Neuronal stem cell (in vitro differentiated cells): Measurements from ENCODE around the gene OR6X1.

Experiments used
- DNase-seq: peaks from one replicate; pipeline ENCODE4 v3.0.0-alpha.2; 2013; ENCODE audit warnings: low spot score
- H2AFZ ChIP-seq: one replicate; pipeline ENCODE4 v1.6.1; 2013; ENCODE audit warnings: mild to moderate bottlenecking, low read length, inconsistent platforms
- H2AK5ac ChIP-seq: 2 replicates; pipeline ENCODE4 v1.6.1; 2013; ENCODE audit warnings: low read depth, mild to moderate bottlenecking, inconsistent platforms, low read length, moderate library complexity, mixed read lengths
- H2BK120ac ChIP-seq: 2 replicates; pipeline ENCODE4 v1.6.1; 2013; ENCODE audit warnings: low read depth, mild to moderate bottlenecking, inconsistent platforms, low read length, moderate library complexity, mixed read lengths
- H2BK12ac ChIP-seq: one replicate; pipeline ENCODE4 v1.6.1; 2013; ENCODE audit warnings: low read length, inconsistent platforms
- H2BK15ac ChIP-seq: 2 replicates; pipeline ENCODE4 v1.6.1; 2013; ENCODE audit warnings: mild to moderate bottlenecking, low read length, inconsistent platforms, mixed read lengths
- H2BK5ac ChIP-seq: one replicate; pipeline ENCODE4 v1.6.1; 2013; ENCODE audit warnings: inconsistent platforms, mild to moderate bottlenecking, low read length, moderate library complexity
- H3K14ac ChIP-seq: one replicate; pipeline ENCODE4 v1.6.1; 2013; ENCODE audit warnings: low read length, inconsistent platforms
- H3K18ac ChIP-seq: 2 replicates; pipeline ENCODE4 v1.6.1; 2013; ENCODE audit warnings: low read length, inconsistent platforms
- H3K23ac ChIP-seq: 2 replicates; pipeline ENCODE4 v1.6.1; 2013; ENCODE audit warnings: low read depth, mild to moderate bottlenecking, mixed read lengths, low read length, inconsistent platforms; ENCODE audit not compliant: poor library complexity
- H3K27ac ChIP-seq: replicated peaks from 3 replicates; pipeline ENCODE4 v1.5.1; 2013; ENCODE audit warnings: low read length, inconsistent platforms
- H3K27me3 ChIP-seq, 3 experiments: 2 replicates each; pipeline ENCODE4 v1.6.1; 2013; ENCODE audit warnings: low read length in 3 of 3, mild to moderate bottlenecking in 2 of 3, inconsistent platforms in 1 of 3, low read depth in 1 of 3, mixed read lengths in 1 of 3, moderate library complexity in 1 of 3; ENCODE audit not compliant: control insufficient read depth in 3 of 3, insufficient read depth in 3 of 3
- H3K36me3 ChIP-seq, 2 donors: replicated peaks in 1 of 2; 2 replicates each; pipeline ENCODE4 v1.6.1; 2013; ENCODE audit warnings: low read length in 2 of 2; ENCODE audit not compliant: control insufficient read depth in 2 of 2, insufficient read depth in 2 of 2
- H3K4ac ChIP-seq: 2 replicates; pipeline ENCODE4 v1.6.1; 2013; ENCODE audit warnings: inconsistent platforms, mild to moderate bottlenecking, low read length, moderate library complexity
- H3K4me1 ChIP-seq, 2 donors: 1 replicate in 1 of 2; 2 replicates in 1 of 2; pipeline ENCODE4 v1.6.1; 2013; ENCODE audit warnings: low read length in 2 of 2, low read depth in 1 of 2; ENCODE audit not compliant: control insufficient read depth in 2 of 2, insufficient read depth in 1 of 2
- H3K4me2 ChIP-seq: one replicate; pipeline ENCODE4 v1.6.1; 2013; ENCODE audit warnings: mild to moderate bottlenecking, low read length, inconsistent platforms; ENCODE audit not compliant: insufficient read depth, poor library complexity, severe bottlenecking
- H3K4me3 ChIP-seq, 2 donors: 2 replicates each; pipeline ENCODE4 v1.5.1; 2013; ENCODE audit warnings: low read length in 2 of 2, mild to moderate bottlenecking in 2 of 2, inconsistent platforms in 1 of 2, moderate library complexity in 1 of 2
- H3K79me1 ChIP-seq: one replicate; pipeline ENCODE4 v1.6.1; 2013; ENCODE audit warnings: low read depth, mild to moderate bottlenecking, inconsistent platforms, low read length, moderate library complexity
- H3K9ac ChIP-seq: one replicate; pipeline ENCODE4 v1.6.1; 2013; ENCODE audit warnings: mild to moderate bottlenecking, low read depth, low read length, inconsistent platforms; ENCODE audit not compliant: poor library complexity
- H3K9me3 ChIP-seq, 2 donors: replicated peaks in 1 of 2; 2 replicates each; pipeline versions ENCODE3 to v1.6.1; 2013; ENCODE audit warnings: low read length in 2 of 2, mild to moderate bottlenecking in 2 of 2, inconsistent platforms in 1 of 2, low read depth in 1 of 2, mixed read lengths in 1 of 2, moderate library complexity in 1 of 2; ENCODE audit not compliant: control insufficient read depth in 2 of 2, insufficient read depth in 1 of 2
- H4K8ac ChIP-seq: one replicate; pipeline ENCODE4 v1.6.1; 2013; ENCODE audit warnings: low read depth, mild to moderate bottlenecking, inconsistent platforms, low read length, moderate library complexity
- H4K91ac ChIP-seq: one replicate; pipeline ENCODE4 v1.6.1; 2013; ENCODE audit warnings: low read length, low read depth, mild to moderate bottlenecking, inconsistent platforms; ENCODE audit not compliant: poor library complexity
- WGBS, 2 donors: extraction: QIAGEN DNeasy Blood & Tissue Kit; methylation state at CpG; one replicate each; pipeline ENCODE4 v1.1.7; 2013; ENCODE audit warnings: missing lambda C conversion rate in 2 of 2, mixed read lengths in 1 of 2; ENCODE audit not compliant: insufficient read length in 2 of 2, insufficient replicate concordance in 1 of 2; ENCODE audit errors: extremely low coverage in 2 of 2; 5-methylcytosine and 5-hydroxymethylcytosine counted together

Gene OR6X1

DNA sequence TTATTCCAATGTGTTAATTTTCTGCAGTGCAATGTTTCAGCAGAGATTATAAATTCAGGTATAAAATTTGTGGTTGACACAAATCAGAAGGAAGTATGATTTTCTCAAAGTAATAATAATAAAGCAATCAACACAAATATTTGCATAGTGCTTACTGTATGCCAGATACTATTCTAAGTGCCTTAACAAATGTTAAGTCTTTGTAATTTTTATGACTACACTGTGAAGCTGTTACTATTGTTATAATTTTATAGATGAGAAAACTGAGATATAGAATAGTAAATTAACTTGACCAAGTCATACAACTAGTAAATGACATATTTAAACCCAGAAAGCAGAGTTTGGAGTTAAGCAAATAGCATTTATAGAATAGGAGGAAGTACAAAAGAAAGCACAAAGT, 16.4 kb upstream of the OR6X1 start:
- no peak for DNase-seq
- Histone ChIP-seq H2BK120ac (no peak overlapping the region), H3K79me1 (no peaks in the 10 kb centered on the region), H3K4ac (no peak overlapping the region), H3K4me1 (no peaks in the 10 kb centered on the region), H3K4me2 (no peak overlapping the region), H3K14ac (no peak overlapping the region), H4K8ac (no peak overlapping the region), H3K18ac (no peak overlapping the region), H3K9me3 (no peaks in the 10 kb centered on the region), H2BK12ac (no peak overlapping the region), H3K4me3 (no peak overlapping the region), H4K91ac (no peak overlapping the region), H3K27ac (no peak overlapping the region), H3K23ac (no peak overlapping the region), H3K27me3 (no peaks in the 10 kb centered on the region), H2AK5ac (no peak overlapping the region), H3K9ac (no peak overlapping the region), H2BK15ac (no peak overlapping the region), H3K36me3 (no peaks in the 10 kb centered on the region), H2BK5ac (no peak overlapping the region), H2AFZ (no peak overlapping the region)

GRCh38 chr11:123765601-123766000, 11.3 kb upstream of the OR6X1 start:
- Histone ChIP-seq H4K8ac (no peak overlapping the region), H2BK12ac (no peak overlapping the region), H3K9me3 (peaks cover 0 to 1% of the 10 kb centered on the region in 2 donors), H3K14ac (no peak overlapping the region), H3K23ac (no peak overlapping the region), H2BK5ac (no peak overlapping the region), H3K36me3 (no peaks in the 10 kb centered on the region), H3K4ac (no peak overlapping the region), H3K18ac (no peak overlapping the region), H3K79me1 (no peaks in the 10 kb centered on the region), H2AK5ac (no peak overlapping the region), H2BK15ac (no peak overlapping the region), H3K9ac (no peak overlapping the region), H3K4me1 (no peaks in the 10 kb centered on the region), H3K27ac (no peak overlapping the region), H4K91ac (no peak overlapping the region), H2AFZ (no peak overlapping the region), H3K27me3 (no peaks in the 10 kb centered on the region), H3K4me2 (no peak overlapping the region), H3K4me3 (no peak overlapping the region), H2BK120ac (no peak overlapping the region)
- no peak for DNase-seq
- WGBS, 2 donors, result no CpG with 5 or more reads among the region's 1 CpG

GRCh38 chr11:123762422-123762821, 8.1 kb upstream of the OR6X1 start:
- Histone ChIP-seq H3K36me3 (no peaks in the 10 kb centered on the region), H3K9ac (no peak overlapping the region), H3K4me1 (no peaks in the 10 kb centered on the region), H2BK15ac (no peak overlapping the region), H3K79me1 (no peaks in the 10 kb centered on the region), H4K91ac (no peak overlapping the region), H3K18ac (no peak overlapping the region), H3K27ac (no peak overlapping the region), H2BK12ac (no peak overlapping the region), H2BK120ac (no peak overlapping the region), H3K9me3 (peaks cover 0 to 1% of the 10 kb centered on the region in 2 donors), H3K4me2 (no peak overlapping the region), H2AFZ (no peak overlapping the region), H3K27me3 (no peaks in the 10 kb centered on the region), H3K14ac (no peak overlapping the region), H2BK5ac (no peak overlapping the region), H2AK5ac (no peak overlapping the region), H3K4ac (no peak overlapping the region), H3K23ac (no peak overlapping the region), H4K8ac (no peak overlapping the region), H3K4me3 (no peak overlapping the region)
- DNase-seq, result no peak

- Histone ChIP-seq H2BK15ac (no peak overlapping the region), H3K23ac (no peak overlapping the region), H3K9ac (no peak overlapping the region), H3K36me3 (no peaks in the 10 kb centered on the region), H2BK120ac (no peak overlapping the region), H4K91ac (no peak overlapping the region), H3K18ac (no peak overlapping the region), H4K8ac (no peak overlapping the region), H2BK5ac (no peak overlapping the region), H2AK5ac (no peak overlapping the region), H3K4me1 (no peaks in the 10 kb centered on the region), H3K27me3 (peaks cover 0 to 3% (median 0%) of the 10 kb centered on the region in 3 experiments), H3K4me2 (no peak overlapping the region), H3K4me3 (no peak overlapping the region), H3K14ac (no peak overlapping the region), H3K79me1 (no peaks in the 10 kb centered on the region), H3K4ac (no peak overlapping the region), H3K9me3 (peaks cover 0 to 1% of the 10 kb centered on the region in 2 donors), H2BK12ac (no peak overlapping the region), H2AFZ (no peak overlapping the region), H3K27ac (no peak overlapping the region)
- WGBS, 2 donors, result no CpG with 5 or more reads among the region's 1 CpG
- DNase-seq, result no peak
Observed at GRCh38 chr11:123760894-123761293, 6.6 kb upstream of the OR6X1 start.
